MCF 10A (cell line): ENCODE data around the gene DDX28. TPM values are rescaled to one million over a fixed set of nuclear protein-coding genes. Genes with fewer than 3 reads are reported as not detected.

Source experiments
- BruUV-seq: library from RNA; stranded (reverse); fragments of 400-500 nt; replicated peaks from 2 replicates; lab custom pipeline; 2021; lab: Mats Ljungman, UMichigan
- CTCF ChIA-PET: fragments of 300-600 bp; sonication (Branson Sonifier 250); formaldehyde crosslinking; extraction: SDS; loops from one replicate; lab custom pipeline; 2021; ENCODE audit warnings: antibody characterized with exemption, inconsistent platforms; lab: Yijun Ruan, JAX
- POLR2A ChIA-PET: fragments of 300-600, 350-650 bp; sonication (Branson Sonifier 250); formaldehyde crosslinking; extraction: SDS; loops from one replicate; lab custom pipeline; 2020; ENCODE audit warnings: antibody characterized with exemption, inconsistent platforms; lab: Yijun Ruan, JAX
- DNase-seq: peaks from one replicate; pipeline ENCODE4 v3.0.0-alpha.2; 2018; ENCODE audit not compliant: unreplicated experiment
- H3K27ac Mint-ChIP-seq: one replicate; pipeline ENCODE4 v1.8.0; 2022; ENCODE audit warnings: mild to moderate bottlenecking, low read depth, mixed read lengths; ENCODE audit not compliant: unreplicated experiment
- H3K27me3 Mint-ChIP-seq: one replicate; pipeline ENCODE4 v1.8.0; 2022; ENCODE audit warnings: mixed read lengths; ENCODE audit not compliant: insufficient read depth, unreplicated experiment
- H3K36me3 Mint-ChIP-seq: one replicate; pipeline ENCODE4 v1.8.0; 2022; ENCODE audit warnings: mild to moderate bottlenecking, moderate library complexity, mixed read lengths; ENCODE audit not compliant: insufficient read depth, unreplicated experiment
- H3K4me1 Mint-ChIP-seq: one replicate; pipeline ENCODE4 v1.8.0; 2022; ENCODE audit warnings: mixed read lengths; ENCODE audit not compliant: insufficient read depth, unreplicated experiment
- H3K4me3 Mint-ChIP-seq: one replicate; pipeline ENCODE4 v1.8.0; 2022; ENCODE audit warnings: mild to moderate bottlenecking, moderate library complexity, mixed read lengths; ENCODE audit not compliant: unreplicated experiment
- H3K9me3 Mint-ChIP-seq: one replicate; pipeline ENCODE4 v1.8.0; 2022; ENCODE audit warnings: mixed read lengths; ENCODE audit not compliant: unreplicated experiment
- CTCF ChIP-seq: fragments of 200-600 bp; IDR thresholded peaks from one replicate; pipeline ENCODE4 v1.8.0; 2022; ENCODE audit warnings: antibody characterized with exemption, mild to moderate bottlenecking; ENCODE audit not compliant: unreplicated experiment
- intact Hi-C: fragments of 100-400 bp; cut with micrococcal nuclease; formaldehyde crosslinking; loops from 2 replicates; pipeline ENCODE4 v1.14.1; 2022
- total RNA-seq: library from RNA; stranded (reverse); gene quantifications from 2 replicates; pipeline ENCODE4 v1.2.3, GENCODE V29; 2022

Gene DDX28
- total RNA-seq, 1 experiment from 2014 or later = 11.7 TPM

GRCh38 chr16:68068926-68069325, 45.9 kb upstream of the DDX28 start:
- DNase-seq = no peak
- no peak for TF ChIP-seq CTCF
- Mint-ChIP-seq H3K9me3 (no peaks in the 10 kb centered on the region), H3K27ac (no peak overlapping the region), H3K36me3 (peaks cover 27% of the 10 kb centered on the region), H3K27me3 (no peaks in the 10 kb centered on the region), H3K4me1 (peaks cover 16% of the 10 kb centered on the region), H3K4me3 (no peak overlapping the region)
- intact Hi-C loops = no loop called here
- POLR2A ChIA-PET = interaction anchor here (1.1 to 8.4 kb wide), 2 partner anchors 17 to 22 kb away, joined by 3 to 104 read pairs; partner anchors contain the start of gene NFATC3
- BruUV-seq = no TSS peak
- CTCF ChIA-PET = interaction anchor here (0.5 to 1.3 kb wide), 5 partner anchors 25 to 452 kb away, joined by 3 read pairs; no protein-coding TSS in a partner anchor

- CTCF ChIA-PET = interaction anchor here (0.7 to 1.6 kb wide), 3 partner anchors 50 to 74 kb away, joined by 3 read pairs; no protein-coding TSS in a partner anchor
- POLR2A ChIA-PET = interaction anchor here (0.8 to 2.0 kb wide), 5 partner anchors 19 to 195 kb away, joined by 3 to 11 read pairs (median 3); partner anchors contain the start of genes NFATC3 and PSMB10
- peaks cover 11% of the 10 kb centered on the region for H3K4me1 Mint-ChIP-seq
- no peaks in the 10 kb centered on the region for H3K27me3 Mint-ChIP-seq
- H3K4me3 Mint-ChIP-seq = no peak overlapping the region
- no peak for TF ChIP-seq CTCF
- peaks cover 20% of the 10 kb centered on the region for H3K36me3 Mint-ChIP-seq
- no TSS peak for BruUV-seq
- intact Hi-C loops = no loop called here
- H3K27ac Mint-ChIP-seq = no peak overlapping the region
- no peaks in the 10 kb centered on the region for H3K9me3 Mint-ChIP-seq
- no peak for DNase-seq
Observed at GRCh38 chr16:68066763-68067162, 43.7 kb upstream of the DDX28 start.

- Mint-ChIP-seq H3K9me3 (no peaks in the 10 kb centered on the region), H3K36me3 (peaks cover 20% of the 10 kb centered on the region), H3K27ac (peak overlapping the region; percentile 39), H3K4me3 (no peak overlapping the region), H3K4me1 (peaks cover 11% of the 10 kb centered on the region), H3K27me3 (no peaks in the 10 kb centered on the region)
- no peak for TF ChIP-seq CTCF
- POLR2A ChIA-PET = interaction anchor here (0.6 to 2.0 kb wide), 6 partner anchors 18 to 171 kb away, joined by 3 to 11 read pairs (median 4); partner anchors contain the start of genes NFATC3 and PSMB10
- CTCF ChIA-PET = interaction anchor here (0.6 to 1.9 kb wide), 21 partner anchors 8 to 681 kb away, joined by 3 to 8 read pairs (median 3); partner anchors contain the start of gene TSNAXIP1
- intact Hi-C loops = loop anchor here (2.0 kb wide), 1 partner anchor 163 kb away; no protein-coding TSS in a partner anchor
- DNase-seq = no peak
- no TSS peak for BruUV-seq
Observed at GRCh38 chr16:68065716-68066305, 42.8 kb upstream of the DDX28 start.

- Mint-ChIP-seq H3K4me1 (peaks cover 11% of the 10 kb centered on the region), H3K27me3 (no peaks in the 10 kb centered on the region), H3K36me3 (peaks cover 20% of the 10 kb centered on the region), H3K27ac (no peak overlapping the region), H3K9me3 (no peaks in the 10 kb centered on the region), H3K4me3 (no peak overlapping the region)
- ChIA-PET POLR2A (interaction anchor here (0.6 to 2.0 kb wide), 3 partner anchors 19 to 873 kb away, joined by 3 to 11 read pairs (median 4); partner anchors contain the start of gene NFATC3), CTCF (interaction anchor here (0.6 to 1.9 kb wide), 22 partner anchors 9 to 948 kb away, joined by 3 to 8 read pairs (median 3); partner anchors contain the start of gene TSNAXIP1)
- intact Hi-C loops = loop anchor here (2.0 kb wide), 1 partner anchor 164 kb away; no protein-coding TSS in a partner anchor
- peak; percentile 67 for DNase-seq
- peak; percentile 62 for TF ChIP-seq CTCF
- BruUV-seq = no TSS peak
Observed at GRCh38 chr16:68064791-68065365, 41.8 kb upstream of the DDX28 start.
